Diencephalon (tissue), 1 donor: Measurements from ENCODE around the gene CRYBA2. TPM values are rescaled to one million over a fixed set of nuclear protein-coding genes. Genes with fewer than 3 reads are reported as not detected.

ENCODE experiments used
- small RNA-seq: library from RNA; depleted of rRNA; stranded (forward); fragments of <200 nt; gene quantifications from one replicate; pipeline ENCODE3, GENCODE V24; 2014
- total RNA-seq: library from RNA; depleted of rRNA; stranded (reverse); fragments of >200 nt; gene quantifications from one replicate; pipeline ENCODE4 v1.2.3, GENCODE V29; 2014

CRYBA2 gene
- total RNA-seq = not detected

GRCh38 chr2:218993345-218994315 is at the start of gene CRYBA2:
CRYBA2 (minus strand) TSS chr2:218993422; CDS start chr2:218993176, 246 bp downstream.

GRCh38 chr2:219041252-219041651 is 48.0 kb upstream of the CRYBA2 start, which contains the start of gene CFAP65:
CFAP65 (minus strand) TSS chr2:219041516; CDS start chr2:219039048, 2,468 bp downstream.

GRCh38 chr2:218985021-218985324 is 8.2 kb downstream of the CRYBA2 start, which contains the start of gene FEV:
FEV (minus strand) TSS chr2:218985184; CDS start chr2:218985075, 109 bp downstream.

GRCh38 chr2:218959141-218959731 is 34.0 kb downstream of the CRYBA2 start, which contains the start of gene CDK5R2:
CDK5R2 (plus strand) TSS chr2:218959666; CDS start chr2:218959821, 155 bp downstream.

Small RNA genes lying within 50 kb of the gene (small RNA-seq; reads per million reads assigned to genes)
- 153 reads per million, percentile 97 among the genes with 10 or more reads in this experiment for gene MIR375

Other genes starting within 250 kb of the CRYBA2 start
- gene CYP27A1, start 211.3 kb downstream of the CRYBA2 start, total RNA-seq = 5.8 TPM
- gene PRKAG3, start 161.6 kb downstream of the CRYBA2 start, total RNA-seq = not detected
- 0.23 TPM for gene WNT6, start 133.6 kb downstream of the CRYBA2 start, total RNA-seq
- gene WNT10A, start 112.6 kb downstream of the CRYBA2 start, total RNA-seq = 0.46 TPM
- 13.4 TPM for gene CDK5R2, start 33.8 kb downstream of the CRYBA2 start, total RNA-seq
- not detected for gene FEV, start 8.2 kb downstream of the CRYBA2 start, total RNA-seq
- 2.3 TPM for gene CFAP65, start 48.1 kb upstream of the CRYBA2 start, total RNA-seq
- gene IHH, start 67.5 kb upstream of the CRYBA2 start, total RNA-seq = 0.69 TPM
- gene NHEJ1, start 167.4 kb upstream of the CRYBA2 start, total RNA-seq = 10.1 TPM
- 0.23 TPM for gene SLC23A3, start 176.6 kb upstream of the CRYBA2 start, total RNA-seq
- gene CNPPD1, start 183.5 kb upstream of the CRYBA2 start, total RNA-seq = 27.2 TPM
- 85.6 TPM for gene RETREG2, start 184.9 kb upstream of the CRYBA2 start, total RNA-seq
- gene ZFAND2B, start 213.4 kb upstream of the CRYBA2 start, total RNA-seq = 12.5 TPM
- 30.0 TPM for gene ABCB6, start 225.5 kb upstream of the CRYBA2 start, total RNA-seq
- 31.8 TPM for gene ATG9A, start 236.2 kb upstream of the CRYBA2 start, total RNA-seq
- 29.3 TPM for gene ANKZF1, start 236.4 kb upstream of the CRYBA2 start, total RNA-seq